Activated naive CD8-positive, alpha-beta T cell treated with anti-CD3 and anti-CD28 coated beads, Interleukin-2, amount 50 U/mL, for 24 hours (primary cell): ENCODE results near the gene FATE1.
A peak's percentile ranks its signal among the peaks of the same experiment; 100 is the strongest.
"Not testable (repeated sequence)": the region's sequence is repeated elsewhere in the genome, so short reads cannot be mapped to it uniquely, and the experiment has no call there.

Experiments
- ATAC-seq: fragments of 150-1000 bp; cut with Tn5 transposase; one replicate; pipeline ENCODE4 v1.10.0; 2021
- DNase-seq: peaks from one replicate; pipeline ENCODE4 v3.0.0; 2021
- H3K27ac Mint-ChIP-seq: one replicate; pipeline ENCODE4 v1.8.0; 2021; ENCODE audit warnings: mild to moderate bottlenecking, mixed read lengths
- H3K27me3 Mint-ChIP-seq: one replicate; pipeline ENCODE4 v1.8.0; 2021; ENCODE audit warnings: mixed read lengths
- H3K36me3 Mint-ChIP-seq: one replicate; pipeline ENCODE4 v1.8.0; 2021; ENCODE audit warnings: low read depth, mixed read lengths
- H3K4me1 Mint-ChIP-seq: one replicate; pipeline ENCODE4 v1.8.0; 2021; ENCODE audit warnings: mixed read lengths
- H3K4me3 Mint-ChIP-seq: one replicate; pipeline ENCODE4 v1.8.0; 2021; ENCODE audit warnings: mild to moderate bottlenecking, moderate library complexity, mixed read lengths
- H3K9me3 Mint-ChIP-seq: one replicate; pipeline ENCODE4 v1.8.0; 2021; ENCODE audit warnings: mixed read lengths

The FATE1 gene, protein sequence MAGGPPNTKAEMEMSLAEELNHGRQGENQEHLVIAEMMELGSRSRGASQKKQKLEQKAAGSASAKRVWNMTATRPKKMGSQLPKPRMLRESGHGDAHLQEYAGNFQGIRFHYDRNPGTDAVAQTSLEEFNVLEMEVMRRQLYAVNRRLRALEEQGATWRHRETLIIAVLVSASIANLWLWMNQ

DNA sequence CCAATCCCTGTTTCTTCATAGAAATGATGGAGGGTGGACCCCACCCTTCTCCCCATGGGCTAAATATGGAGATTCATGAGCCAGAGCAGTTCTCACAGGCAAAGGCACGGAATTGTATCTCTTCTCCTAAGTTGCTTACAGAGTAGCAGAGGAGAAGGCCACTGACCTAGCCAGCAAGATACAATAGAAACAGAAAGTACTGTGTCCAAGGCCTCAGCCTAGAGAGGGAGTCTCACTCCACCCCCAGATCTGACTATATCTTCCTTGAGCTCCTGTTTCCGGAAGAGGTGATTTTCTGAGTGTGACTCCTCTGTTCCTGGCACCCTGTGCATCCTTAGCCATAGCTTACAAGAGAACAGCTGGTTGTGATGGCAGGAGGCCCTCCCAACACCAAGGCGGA lies at the start of gene FATE1:
Gene FATE1 (plus strand): TSS at position 284 of the 400 bp plus-strand sequence. CDS start 85 bp downstream, at position 369.
- H3K9me3 Mint-ChIP-seq = no peaks in the 10 kb centered on the region
- DNase-seq (no peak), ATAC-seq (no peak)
- H3K4me3 Mint-ChIP-seq = no peak within 1 kb of the TSS
- no peaks in the 10 kb centered on the region for H3K27me3 Mint-ChIP-seq
- H3K4me1 Mint-ChIP-seq = no peaks in the 10 kb centered on the region
- no peaks in the 10 kb centered on the region for H3K36me3 Mint-ChIP-seq
- H3K27ac Mint-ChIP-seq = no peak within 1 kb of the TSS

DNA sequence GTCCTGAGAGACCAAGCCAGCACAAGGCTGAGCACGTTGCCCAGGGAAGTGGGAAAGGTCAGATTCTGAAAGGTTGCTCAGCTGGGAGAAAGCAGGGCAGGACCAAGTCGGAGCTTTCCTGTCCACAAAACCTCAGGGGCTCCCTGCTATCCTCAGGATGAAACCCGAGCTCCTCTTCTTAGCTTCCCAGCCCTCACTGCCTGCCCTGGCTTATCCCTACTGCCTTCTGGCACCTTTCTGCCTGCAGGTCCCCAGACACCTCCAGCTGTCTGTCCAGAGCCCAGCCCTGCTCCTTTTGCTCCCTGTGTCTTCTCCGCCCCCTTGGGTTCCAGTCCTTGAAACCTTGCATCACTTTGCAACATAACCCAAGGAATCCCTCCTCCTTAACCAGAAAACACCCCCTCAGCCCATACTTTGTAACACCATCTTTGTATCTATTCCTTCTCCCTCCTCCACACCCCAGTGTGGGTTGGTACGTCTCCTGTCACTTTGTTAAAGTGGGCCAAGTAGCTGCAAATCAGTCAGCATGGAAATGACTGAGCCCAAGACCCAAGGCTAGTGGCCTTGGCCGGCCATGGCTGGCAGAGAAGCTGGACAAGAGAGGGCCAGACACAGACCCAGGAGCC lies 40.6 kb upstream of the FATE1 start:
- ATAC-seq (no peak), DNase-seq (no peak)
- Mint-ChIP-seq H3K27me3 (no peaks in the 10 kb centered on the region), H3K36me3 (no peaks in the 10 kb centered on the region), H3K9me3 (no peaks in the 10 kb centered on the region), H3K4me3 (no peak overlapping the region), H3K4me1 (no peaks in the 10 kb centered on the region), H3K27ac (no peak overlapping the region)

DNA sequence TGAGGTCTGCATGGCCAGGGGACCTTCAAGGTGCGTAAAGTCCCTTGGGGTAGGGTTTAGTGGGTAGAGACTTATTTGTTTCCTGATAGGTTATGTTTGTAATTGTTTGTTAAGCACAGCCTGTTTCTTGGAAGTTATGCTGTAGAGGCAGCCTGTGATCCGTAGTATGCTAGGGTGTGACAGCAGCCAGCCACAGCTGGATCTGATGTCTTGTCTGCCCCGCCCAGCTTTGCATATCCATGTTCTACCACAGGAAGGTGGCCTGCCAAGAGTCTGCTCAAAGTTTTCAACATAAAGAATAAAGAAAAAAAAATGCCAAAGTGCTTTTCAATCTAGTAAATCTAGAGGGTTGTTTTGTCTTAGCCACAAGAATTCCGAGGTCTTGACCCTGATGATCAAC lies 39.6 kb upstream of the FATE1 start:
- no peak overlapping the region for H3K4me3 Mint-ChIP-seq
- no peaks in the 10 kb centered on the region for H3K36me3 Mint-ChIP-seq
- no peak overlapping the region for H3K27ac Mint-ChIP-seq
- H3K27me3 Mint-ChIP-seq = no peaks in the 10 kb centered on the region
- H3K4me1 Mint-ChIP-seq = no peaks in the 10 kb centered on the region
- DNase-seq (no peak), ATAC-seq (no peak)
- no peaks in the 10 kb centered on the region for H3K9me3 Mint-ChIP-seq

DNA sequence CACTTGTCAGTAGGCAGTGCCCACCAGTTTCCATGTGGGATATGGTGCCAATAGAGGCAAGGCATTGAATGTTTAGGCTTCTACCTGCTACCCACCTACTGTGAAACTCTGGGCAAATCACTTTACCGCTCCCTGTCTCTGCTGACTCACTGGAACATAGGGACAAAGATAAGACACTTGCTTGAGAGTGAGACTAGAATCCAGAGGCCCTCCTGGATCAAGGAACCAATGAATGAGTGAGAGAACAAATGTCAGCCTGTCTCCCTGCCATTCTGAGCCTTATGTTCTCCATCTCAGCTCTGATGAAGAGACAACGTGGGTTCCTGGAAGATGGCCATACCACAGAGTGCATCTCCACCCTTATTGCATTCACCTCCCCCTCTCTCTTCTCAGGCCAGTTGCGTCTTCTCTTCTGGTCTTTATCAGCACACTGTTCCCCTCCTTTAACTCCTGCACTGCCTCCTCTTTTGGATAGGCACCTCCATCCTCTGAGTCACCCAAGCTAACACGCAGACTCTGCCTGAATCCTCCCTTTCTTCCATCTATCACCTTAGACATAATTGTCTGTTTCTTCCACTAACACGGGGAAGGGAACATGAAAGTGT lies 35.9 kb upstream of the FATE1 start:
- Mint-ChIP-seq H3K27ac (no peak overlapping the region), H3K27me3 (no peaks in the 10 kb centered on the region), H3K36me3 (no peaks in the 10 kb centered on the region), H3K9me3 (no peaks in the 10 kb centered on the region), H3K4me3 (no peak overlapping the region), H3K4me1 (no peaks in the 10 kb centered on the region)
- no peak for DNase-seq
- no peak for ATAC-seq

DNA sequence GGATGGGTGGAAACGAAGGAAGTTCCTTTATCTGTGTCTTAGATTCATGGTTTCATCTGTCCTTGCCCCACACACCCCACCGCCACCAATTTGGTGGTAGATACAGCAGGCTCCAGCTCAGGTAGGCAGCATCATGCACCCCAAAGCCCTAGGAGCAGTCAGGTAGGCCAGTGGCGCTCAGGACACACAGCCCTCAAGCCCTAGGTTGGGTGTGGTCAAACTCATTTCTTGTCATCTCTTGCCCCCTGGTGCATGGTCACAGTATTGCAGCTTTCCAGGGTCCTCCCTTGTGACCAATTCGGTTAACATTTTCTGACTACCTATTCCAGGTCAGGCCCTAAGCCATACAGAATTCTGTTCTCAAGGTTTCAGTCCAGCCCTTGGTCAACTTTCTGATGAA lies 35.0 kb upstream of the FATE1 start:
- H3K36me3 Mint-ChIP-seq = no peaks in the 10 kb centered on the region
- DNase-seq = peak; percentile 60
- no peaks in the 10 kb centered on the region for H3K27me3 Mint-ChIP-seq
- no peak overlapping the region for H3K27ac Mint-ChIP-seq
- ATAC-seq = peak; percentile 49
- H3K4me1 Mint-ChIP-seq = no peaks in the 10 kb centered on the region
- H3K4me3 Mint-ChIP-seq = no peak overlapping the region
- H3K9me3 Mint-ChIP-seq = no peaks in the 10 kb centered on the region

DNA sequence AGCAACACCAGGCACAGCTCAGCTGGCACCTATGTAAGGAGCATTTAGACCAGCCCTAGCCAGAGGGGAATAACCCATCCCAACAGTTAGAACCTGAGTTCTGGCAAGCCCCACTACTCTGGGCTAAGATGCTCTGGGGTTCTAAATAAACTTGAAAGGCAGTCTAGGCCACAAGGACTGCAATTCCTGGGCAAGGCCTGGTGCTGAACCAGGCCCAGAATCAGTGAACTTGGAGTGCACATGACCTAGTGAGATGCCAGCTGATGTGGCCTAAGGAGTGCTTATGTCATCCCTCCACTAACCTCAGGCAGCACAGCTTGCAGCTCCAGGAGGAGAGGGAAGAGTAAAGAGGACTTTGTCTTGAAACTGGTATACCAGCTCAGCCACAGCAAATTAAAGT lies 28.2 kb upstream of the FATE1 start:
- Mint-ChIP-seq H3K27me3 (no peaks in the 10 kb centered on the region), H3K4me3 (no peak overlapping the region), H3K36me3 (no peaks in the 10 kb centered on the region), H3K27ac (no peak overlapping the region), H3K9me3 (no peaks in the 10 kb centered on the region), H3K4me1 (no peaks in the 10 kb centered on the region)
- no peak for DNase-seq
- no peak for ATAC-seq

DNA sequence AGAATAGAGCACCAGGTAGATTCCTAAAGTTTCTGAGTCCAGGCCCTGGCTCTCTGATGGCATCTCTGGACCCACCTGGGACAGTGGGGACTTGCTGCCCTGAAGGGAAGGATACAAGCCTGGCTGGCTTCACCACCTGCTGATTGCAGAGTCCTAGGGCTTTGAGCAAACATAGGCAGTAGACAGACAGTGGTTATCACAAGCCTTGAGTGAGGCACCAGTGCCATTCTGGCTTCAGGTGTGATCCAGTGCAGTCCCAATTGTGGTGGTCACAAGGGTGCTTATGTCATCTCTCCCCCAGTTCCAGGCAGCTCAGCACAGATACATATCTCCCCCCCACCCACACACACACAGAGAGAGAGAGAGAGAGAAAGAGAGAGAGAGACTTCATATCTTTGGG lies 27.1 kb upstream of the FATE1 start:
- ATAC-seq (no peak), DNase-seq (no peak)
- H3K4me3 Mint-ChIP-seq = no peak overlapping the region
- H3K27me3 Mint-ChIP-seq = peaks cover 6% of the 10 kb centered on the region
- no peaks in the 10 kb centered on the region for H3K4me1 Mint-ChIP-seq
- H3K27ac Mint-ChIP-seq = no peak overlapping the region
- no peaks in the 10 kb centered on the region for H3K36me3 Mint-ChIP-seq
- H3K9me3 Mint-ChIP-seq = no peaks in the 10 kb centered on the region

DNA sequence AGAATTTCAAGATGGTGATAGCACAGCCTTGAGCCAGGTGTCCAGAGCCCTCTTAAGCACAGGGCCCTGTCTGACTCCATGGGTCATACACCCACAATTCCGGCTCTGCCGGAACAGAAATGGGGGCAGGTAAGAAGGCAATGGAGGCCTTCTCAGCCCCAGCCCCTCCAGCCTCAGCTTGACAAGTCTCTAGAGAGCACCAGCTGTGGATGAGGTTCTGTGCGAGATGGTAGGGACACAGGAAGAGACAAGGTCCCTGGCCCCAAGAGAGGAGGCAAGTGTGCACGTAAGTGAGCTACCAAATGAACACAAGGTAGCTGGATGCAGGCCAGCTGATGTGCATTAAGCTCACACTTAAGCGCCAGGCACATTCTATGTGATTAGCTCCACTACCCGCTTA lies 23.0 kb upstream of the FATE1 start:
- DNase-seq (no peak), ATAC-seq (no peak)
- Mint-ChIP-seq H3K4me3 (no peak overlapping the region), H3K27ac (no peak overlapping the region), H3K27me3 (peaks cover 20% of the 10 kb centered on the region), H3K9me3 (no peaks in the 10 kb centered on the region), H3K36me3 (no peaks in the 10 kb centered on the region), H3K4me1 (no peaks in the 10 kb centered on the region)

DNA sequence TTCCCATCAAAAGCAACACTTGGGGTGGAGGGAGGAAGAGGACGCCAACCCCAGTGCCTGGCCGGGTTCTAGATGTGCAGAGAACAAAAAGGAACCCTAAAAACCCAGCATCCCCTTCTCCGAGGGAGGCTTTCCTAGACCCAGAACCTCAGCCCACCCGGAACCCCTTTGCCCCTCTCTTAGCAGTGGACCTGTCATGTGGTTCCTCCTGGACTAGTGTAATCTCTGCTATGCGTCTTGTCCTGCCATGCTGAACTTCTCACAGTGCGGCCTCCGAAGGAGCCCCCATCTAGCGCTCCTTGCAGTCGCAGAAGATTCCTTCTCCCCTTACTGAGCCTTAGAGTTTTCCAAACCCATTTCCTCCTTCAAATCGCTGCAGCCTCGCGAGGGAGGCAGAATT lies 21.7 kb upstream of the FATE1 start:
- Mint-ChIP-seq H3K4me1 (no peaks in the 10 kb centered on the region), H3K27me3 (peaks cover 20% of the 10 kb centered on the region), H3K27ac (no peak overlapping the region), H3K4me3 (no peak overlapping the region), H3K36me3 (no peaks in the 10 kb centered on the region), H3K9me3 (no peaks in the 10 kb centered on the region)
- DNase-seq (no peak), ATAC-seq (no peak)

DNA sequence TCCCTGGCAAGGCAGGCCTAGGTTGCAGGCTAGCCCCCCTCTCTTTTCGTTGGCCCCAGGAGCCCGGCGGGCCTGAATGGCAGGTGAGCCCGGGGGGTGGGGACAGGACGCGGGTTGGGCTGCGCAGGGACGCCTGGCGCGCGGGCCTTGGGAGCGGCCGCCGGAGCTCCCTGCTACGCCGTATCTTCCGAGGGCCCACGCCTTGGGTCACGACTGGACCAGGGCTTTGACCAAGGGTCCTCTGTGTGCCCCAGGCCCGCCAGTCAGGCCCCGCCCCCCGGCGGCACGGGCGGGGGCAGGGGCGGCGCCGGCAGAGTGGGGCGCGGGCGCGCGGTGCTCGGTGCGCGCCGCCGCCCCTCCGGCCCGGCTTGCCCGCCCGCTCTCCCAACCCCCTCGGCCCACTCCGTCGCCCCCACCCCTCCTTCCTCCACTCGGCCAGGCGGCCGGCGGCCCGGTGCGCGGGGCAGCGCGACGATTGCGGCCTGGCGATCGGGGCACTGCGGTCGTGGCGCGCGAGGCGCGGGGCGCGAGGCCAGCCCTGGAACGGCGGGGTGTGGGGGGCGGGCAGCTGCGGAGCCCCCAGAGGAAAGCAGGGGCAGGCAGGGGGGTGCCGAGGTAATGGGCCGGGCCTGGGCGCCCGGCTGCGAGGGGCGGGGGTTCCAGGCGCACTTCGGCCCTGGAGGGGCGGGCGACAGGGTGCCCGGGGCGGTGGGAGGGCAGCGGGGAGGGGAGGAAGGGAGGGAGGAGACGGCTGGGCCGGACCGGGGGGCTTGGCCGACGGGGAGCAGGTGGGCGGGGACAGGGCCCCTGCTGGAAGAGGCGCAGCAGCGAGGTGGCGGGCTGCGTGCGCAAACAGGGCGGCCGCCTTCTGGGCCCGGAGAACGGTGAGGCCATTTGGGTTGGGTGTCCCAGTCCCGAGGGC lies 20.9 kb upstream of the FATE1 start, which contains the start of gene PRRG3:
Gene PRRG3 (plus strand): TSS at position 798 of the 922 bp plus-strand sequence. CDS start 3,357 bp downstream, outside the sequence.
- Mint-ChIP-seq H3K27ac (no peak within 1 kb of the TSS), H3K4me3 (no peak within 1 kb of the TSS), H3K27me3 (peaks cover 20% of the 10 kb centered on the region), H3K36me3 (no peaks in the 10 kb centered on the region), H3K9me3 (no peaks in the 10 kb centered on the region), H3K4me1 (no peaks in the 10 kb centered on the region)
- no peak for ATAC-seq
- DNase-seq = no peak

DNA sequence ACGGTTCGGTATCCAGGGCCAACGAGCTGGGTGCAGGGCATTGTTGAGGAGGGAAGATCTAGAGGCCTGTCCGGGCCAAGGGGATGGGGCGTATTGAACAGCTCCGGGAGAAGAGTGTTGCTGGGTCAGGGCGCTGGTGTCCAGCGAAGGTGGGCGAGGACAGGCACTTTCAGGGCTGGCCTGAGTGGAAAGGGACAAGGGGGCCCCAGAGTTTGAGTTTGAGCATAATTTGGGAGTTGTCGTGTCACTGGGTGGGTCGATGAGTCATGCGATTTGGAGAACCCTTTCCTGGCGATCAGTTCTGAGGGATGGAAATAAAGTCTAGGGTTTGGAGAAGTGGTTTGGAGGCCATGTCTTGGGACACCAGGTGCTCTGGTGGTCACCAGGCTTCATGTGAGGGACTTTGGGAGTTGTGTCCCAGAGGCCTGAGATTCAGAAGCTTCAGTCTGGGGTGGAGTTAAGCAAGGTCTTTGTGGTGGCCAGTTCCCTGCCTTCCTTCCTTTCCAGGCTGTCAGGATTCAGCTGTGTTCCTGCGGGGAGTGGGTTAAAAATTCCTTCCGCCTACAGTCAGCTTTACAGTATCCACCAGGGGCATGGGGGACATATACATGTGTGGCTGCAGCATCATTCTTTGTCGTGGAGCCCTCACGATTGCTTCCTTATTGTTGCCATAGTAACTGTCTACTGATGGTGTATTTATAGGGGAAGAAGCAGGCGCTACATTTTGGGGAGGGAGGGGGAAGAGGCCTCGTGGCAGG lies 20.1 kb upstream of the FATE1 start:
- H3K36me3 Mint-ChIP-seq = no peaks in the 10 kb centered on the region
- no peak overlapping the region for H3K27ac Mint-ChIP-seq
- H3K4me1 Mint-ChIP-seq = no peaks in the 10 kb centered on the region
- DNase-seq = no peak
- no peak for ATAC-seq
- no peaks in the 10 kb centered on the region for H3K9me3 Mint-ChIP-seq
- peaks cover 20% of the 10 kb centered on the region for H3K27me3 Mint-ChIP-seq
- H3K4me3 Mint-ChIP-seq = no peak overlapping the region

DNA sequence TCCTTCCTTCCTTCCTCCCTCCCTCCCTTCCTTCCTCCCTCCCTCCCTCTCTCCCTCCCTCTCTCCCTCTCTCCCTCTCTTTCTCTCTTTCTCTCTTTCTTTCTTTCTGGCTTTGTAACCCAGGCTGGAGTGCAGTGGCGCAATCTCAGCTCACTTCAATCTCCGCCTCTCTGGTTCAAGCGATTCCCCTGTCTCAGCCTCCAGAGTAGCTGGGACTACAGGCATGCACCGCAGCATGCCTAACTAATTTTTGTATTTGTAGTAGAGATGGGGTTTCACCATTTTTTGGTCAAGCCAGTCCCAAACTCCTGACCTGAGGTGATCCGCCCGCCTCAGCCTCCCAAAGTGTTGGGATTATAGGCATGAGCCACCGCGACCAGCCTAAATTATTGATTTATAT lies 18.8 kb upstream of the FATE1 start:
- ATAC-seq, H3K27ac Mint-ChIP-seq, DNase-seq, H3K36me3 Mint-ChIP-seq, H3K4me1 Mint-ChIP-seq, H3K9me3 Mint-ChIP-seq, H3K4me3 Mint-ChIP-seq: not testable (repeated sequence)
- peaks cover 20% of the 10 kb centered on the region for H3K27me3 Mint-ChIP-seq

DNA sequence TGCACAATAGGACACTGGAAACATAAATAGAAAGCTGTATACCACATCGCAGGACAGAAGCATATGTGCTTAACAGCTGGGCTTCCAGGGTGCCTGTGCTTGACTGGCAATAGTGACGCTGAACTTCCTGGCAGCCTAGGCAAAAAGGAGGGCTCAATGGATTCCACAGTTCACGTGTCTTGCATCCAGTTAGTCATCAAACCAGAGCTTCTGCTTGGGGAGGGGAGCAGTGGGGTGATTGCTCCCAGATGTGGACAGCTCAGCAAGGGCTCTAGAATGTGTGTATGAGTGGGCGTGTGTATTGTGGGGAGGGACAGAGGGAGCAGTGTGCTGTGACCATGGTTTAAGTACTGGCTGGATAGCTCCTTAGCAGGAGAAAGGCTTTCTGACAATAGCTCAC lies 18.3 kb upstream of the FATE1 start:
- no peak for DNase-seq

DNA sequence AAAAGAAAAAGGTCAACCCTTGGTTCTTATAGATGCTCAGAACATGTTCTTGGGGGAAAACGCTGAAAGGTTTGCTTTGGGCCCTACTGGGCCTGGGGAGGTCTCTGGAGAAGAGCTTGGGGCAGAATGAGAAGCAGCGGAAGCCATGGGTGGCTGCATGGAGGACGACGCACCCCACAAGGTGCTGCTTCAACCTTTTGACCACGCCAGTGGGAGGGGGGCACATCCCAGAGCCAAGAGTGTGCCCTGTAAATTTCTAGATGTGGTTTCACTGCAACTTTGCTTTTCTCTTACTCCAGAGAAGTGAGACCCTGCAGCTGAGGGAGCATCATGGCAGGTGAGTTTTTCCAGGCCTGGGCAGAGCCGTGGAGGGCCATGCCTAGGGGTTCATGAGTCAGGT lies 17.4 kb upstream of the FATE1 start:
- ATAC-seq = no peak
- Mint-ChIP-seq H3K4me3 (no peak overlapping the region), H3K36me3 (no peaks in the 10 kb centered on the region), H3K27me3 (peaks cover 16% of the 10 kb centered on the region), H3K4me1 (no peaks in the 10 kb centered on the region), H3K9me3 (no peaks in the 10 kb centered on the region), H3K27ac (no peak overlapping the region)
- DNase-seq = no peak

More for the DNA sequence above, 18.3 kb upstream of the FATE1 start:
- H3K4me3 Mint-ChIP-seq = no peak overlapping the region
- H3K27me3 Mint-ChIP-seq = peaks cover 20% of the 10 kb centered on the region
- ATAC-seq = no peak
- no peaks in the 10 kb centered on the region for H3K4me1 Mint-ChIP-seq
- no peaks in the 10 kb centered on the region for H3K36me3 Mint-ChIP-seq
- no peak overlapping the region for H3K27ac Mint-ChIP-seq
- no peaks in the 10 kb centered on the region for H3K9me3 Mint-ChIP-seq
